GM19043 (cell line): Measurements from ENCODE around the gene ZNF415.

Experiments used
- ATAC-seq: cut with Tn5 transposase; IDR thresholded peaks from one replicate; pipeline ENCODE4 v1.9.1; 2021; ENCODE audit warnings: low read depth; ENCODE audit not compliant: unreplicated experiment

ZNF415 gene

DNA sequence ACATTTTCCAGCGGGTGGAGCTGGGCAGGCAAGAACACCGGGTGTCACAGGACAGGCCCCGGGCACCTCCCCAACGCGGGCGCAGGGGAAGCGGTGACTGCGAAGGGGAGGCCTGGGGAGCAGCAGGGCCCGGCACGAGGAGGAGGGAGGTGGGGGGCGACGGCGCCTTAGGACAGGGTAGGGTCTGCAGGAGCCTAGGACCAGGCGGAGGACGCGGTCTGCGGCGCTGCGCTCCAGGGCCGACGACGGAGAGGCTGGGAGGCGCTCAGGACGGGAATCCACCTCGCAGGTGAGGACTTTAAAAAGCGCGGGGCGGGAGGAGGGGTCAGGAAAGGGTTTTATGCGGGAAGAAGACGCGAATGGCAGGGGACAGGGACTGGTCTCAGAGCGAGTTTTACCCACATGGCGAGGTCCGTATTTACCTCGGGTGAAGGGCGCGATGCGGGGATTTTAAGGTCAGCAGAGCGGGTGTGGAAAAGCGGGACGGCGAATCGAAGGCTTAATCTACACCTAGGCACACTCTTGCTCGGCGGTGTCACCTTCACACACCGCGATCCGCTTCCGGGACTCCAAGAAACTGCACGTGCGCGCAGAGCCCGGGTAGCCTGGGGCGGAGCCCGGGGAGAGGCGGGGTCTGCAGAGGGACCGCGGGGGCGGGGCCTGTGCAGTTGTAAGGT, 74.7 kb downstream of the ZNF415 start:
- no peak for ATAC-seq
